ENCODE results near the gene ADSS1.

The ADSS1 gene

GRCh38 chr14:104700225-104700651 is 23.8 kb upstream of the ADSS1 start:
- DNase-seq, result no peak

- DNase-seq, result no peak
These were observed 23.2 kb upstream of the ADSS1 start for GRCh38 chr14:104700747-104701217.

GRCh38 chr14:104701383-104702076 is 22.5 kb upstream of the ADSS1 start:
- DNase-seq, result no peak

GRCh38 chr14:104702106-104702505 is 21.9 kb upstream of the ADSS1 start:
- no peak for DNase-seq

- DNase-seq, result no peak
These were observed 21.4 kb upstream of the ADSS1 start for GRCh38 chr14:104702673-104703072.

- DNase-seq, result no peak
These were observed 20.8 kb upstream of the ADSS1 start for GRCh38 chr14:104703269-104703668.

GRCh38 chr14:104704252-104704651 is 19.8 kb upstream of the ADSS1 start:
- DNase-seq, result no peak

GRCh38 chr14:104705340-104706047 is 18.5 kb upstream of the ADSS1 start:
- no peak for DNase-seq

- DNase-seq, result no peak
These were observed 17.1 kb upstream of the ADSS1 start for GRCh38 chr14:104706733-104707607.

- DNase-seq, result no peak
These were observed 16.1 kb upstream of the ADSS1 start for GRCh38 chr14:104707608-104708595.

GRCh38 chr14:104708606-104709268 is 15.3 kb upstream of the ADSS1 start:
- DNase-seq, result peak; percentile 27

GRCh38 chr14:104709387-104710039 is 14.5 kb upstream of the ADSS1 start:
- DNase-seq, result no peak

GRCh38 chr14:104710071-104710735 is 13.8 kb upstream of the ADSS1 start:
- DNase-seq, result no peak

- no peak for DNase-seq
These were observed 10.9 kb upstream of the ADSS1 start for GRCh38 chr14:104712881-104713734.

- no peak for DNase-seq
These were observed 10.0 kb upstream of the ADSS1 start for GRCh38 chr14:104714066-104714465.

GRCh38 chr14:104714681-104715080 is 9.3 kb upstream of the ADSS1 start:
- DNase-seq, result no peak

GRCh38 chr14:104715416-104715815 is 8.6 kb upstream of the ADSS1 start:
- DNase-seq, result no peak

GRCh38 chr14:104715871-104716270 is 8.2 kb upstream of the ADSS1 start:
- no peak for DNase-seq

- no peak for DNase-seq
These were observed 6.9 kb upstream of the ADSS1 start for GRCh38 chr14:104717137-104717536.
